Neural cell (in vitro differentiated cells): ENCODE results near the gene FOXO6. TPM values are rescaled to one million over a fixed set of nuclear protein-coding genes. Genes with fewer than 3 reads are reported as not detected.

Source experiments
- H2AFZ ChIP-seq: fragments of 200-600, 300-800 bp; sonication (generic), shearing (Covaris generic); 2 replicates; pipeline ENCODE4 v1.6.0; 2014; ENCODE audit warnings: low read depth, mild to moderate bottlenecking, antibody characterized with exemption, low read length, moderate library complexity
- H3F3A ChIP-seq: fragments of 200-600 bp; shearing (Covaris generic); 2 replicates; pipeline ENCODE4 v1.6.1; 2016; ENCODE audit warnings: mild to moderate bottlenecking, moderate library complexity, mixed read lengths, antibody characterized with exemption, low read length; ENCODE audit not compliant: insufficient read depth, poor library complexity, severe bottlenecking
- H3K27ac ChIP-seq: fragments of 200-600, 300-800 bp; sonication (generic), shearing (Covaris generic); 2 replicates; pipeline ENCODE4 v1.5.1; 2014; ENCODE audit warnings: mild to moderate bottlenecking, low read length, moderate library complexity
- H3K27me3 ChIP-seq: fragments of 300-800, 200-600 bp; sonication (generic), shearing (Covaris generic); 2 replicates; pipeline ENCODE4 v1.6.0; 2014; ENCODE audit warnings: mild to moderate bottlenecking, low read depth, low read length, moderate library complexity; ENCODE audit not compliant: insufficient read depth
- H3K36me3 ChIP-seq: fragments of 300-800, 200-600 bp; sonication (generic), shearing (Covaris generic); 2 replicates; pipeline ENCODE4 v1.5.1; 2014; ENCODE audit warnings: mild to moderate bottlenecking, antibody characterized with exemption, low read length, moderate library complexity; ENCODE audit not compliant: insufficient read depth
- H3K4me2 ChIP-seq: fragments of 300-800, 200-600 bp; sonication (generic), shearing (Covaris generic); 2 replicates; pipeline ENCODE4 v1.6.0; 2014; ENCODE audit warnings: mild to moderate bottlenecking, low read length
- H3K4me3 ChIP-seq: fragments of 300-800, 200-600 bp; sonication (generic), shearing (Covaris generic); 2 replicates; pipeline ENCODE4 v1.5.1; 2014; ENCODE audit warnings: mild to moderate bottlenecking, low read length, moderate library complexity
- H3K79me2 ChIP-seq: fragments of 200-600 bp; shearing (Covaris generic); replicated peaks from 2 replicates; pipeline ENCODE4 v1.6.0; 2014; ENCODE audit warnings: mild to moderate bottlenecking, low read length, moderate library complexity; ENCODE audit not compliant: insufficient read depth
- H3K9ac ChIP-seq: fragments of 300-800, 200-600 bp; sonication (generic), shearing (Covaris generic); 2 replicates; pipeline ENCODE4 v1.6.1; 2016; ENCODE audit warnings: mild to moderate bottlenecking, low read length, mixed read lengths
- H3K9me2 ChIP-seq: fragments of 200-600 bp; shearing (Covaris generic); 2 replicates; pipeline ENCODE4 v1.6.1; 2016; ENCODE audit warnings: mild to moderate bottlenecking, low read length, mixed read lengths; ENCODE audit not compliant: insufficient read depth
- H3K9me3 ChIP-seq: fragments of 200-600, 300-800 bp; sonication (generic), shearing (Covaris generic); 2 replicates; pipeline ENCODE4 v1.6.1; 2016; ENCODE audit warnings: mild to moderate bottlenecking, mixed run types, low read length, moderate library complexity, mixed read lengths
- H4K20me1 ChIP-seq: fragments of 200-600 bp; shearing (Covaris generic); 2 replicates; pipeline ENCODE4 v1.6.1; 2016; ENCODE audit warnings: mild to moderate bottlenecking, mixed run types; ENCODE audit not compliant: insufficient read depth
- EP300 ChIP-seq: fragments of 450-650 bp; conservative IDR thresholded peaks from 2 replicates; pipeline ENCODE4 v1.6.1; 2014; ENCODE audit warnings: antibody characterized with exemption, mild to moderate bottlenecking, moderate library complexity; ENCODE audit not compliant: poor library complexity, severe bottlenecking
- EZH2 ChIP-seq: fragments of 200-600, 300-800 bp; shearing (Covaris generic), sonication (generic); IDR thresholded peaks from 2 replicates; pipeline ENCODE4 v1.6.1; 2014; ENCODE audit warnings: antibody characterized with exemption, low read length, borderline replicate concordance, mild to moderate bottlenecking; ENCODE audit not compliant: insufficient read depth, poor library complexity, severe bottlenecking
- MXI1 ChIP-seq: fragments of 450-650 bp; conservative IDR thresholded peaks from 2 replicates; pipeline ENCODE4 v1.6.1; 2014; ENCODE audit warnings: antibody characterized with exemption, mild to moderate bottlenecking; ENCODE audit not compliant: poor library complexity, severe bottlenecking
- POLR2AphosphoS5 ChIP-seq: IDR thresholded peaks from 2 replicates; pipeline ENCODE4 v1.6.1; 2012
- RAD21 ChIP-seq: fragments of 450-650 bp; conservative IDR thresholded peaks from 2 replicates; pipeline ENCODE4 v1.6.1; 2014; ENCODE audit warnings: antibody characterized with exemption, mild to moderate bottlenecking, moderate library complexity
- SMC3 ChIP-seq: fragments of 450-650 bp; conservative IDR thresholded peaks from 2 replicates; pipeline ENCODE4 v1.6.1; 2014; ENCODE audit warnings: antibody characterized with exemption, mild to moderate bottlenecking, moderate library complexity; ENCODE audit not compliant: poor library complexity
- TAF1 ChIP-seq: IDR thresholded peaks from 2 replicates; pipeline ENCODE4 v1.6.1; 2012; ENCODE audit warnings: low read depth
- polyA plus RNA-seq: library from polyadenylated mRNA; depleted of rRNA; stranded (reverse); fragments of >200 nt; gene quantifications from 2 replicates; pipeline ENCODE4 v1.2.3, GENCODE V29; 2014
- TF ChIP-seq, protein P1 (sequence below): fragments of 450-650 bp; IDR thresholded peaks from 2 replicates; pipeline ENCODE4 v1.5.1; 2014; ENCODE audit warnings: antibody characterized with exemption, mild to moderate bottlenecking, moderate library complexity; ENCODE audit not compliant: poor library complexity, severe bottlenecking
- TF ChIP-seq, protein P2 (sequence below): IDR thresholded peaks from 2 replicates; pipeline ENCODE4 v1.6.1; 2012; ENCODE audit warnings: borderline replicate concordance

Gene FOXO6
- polyA plus RNA-seq, 1 donor from 2014 or later, result 0.59 TPM

- H2AFZ ChIP-seq, result no peak overlapping the region
- H3K9me3 ChIP-seq, result no peaks in the 10 kb centered on the region
- TF ChIP-seq SMC3 (no peak), EZH2 (no peak), EP300 (no peak), RAD21 (no peak), MXI1 (no peak)
- TF ChIP-seq, protein P1, sequence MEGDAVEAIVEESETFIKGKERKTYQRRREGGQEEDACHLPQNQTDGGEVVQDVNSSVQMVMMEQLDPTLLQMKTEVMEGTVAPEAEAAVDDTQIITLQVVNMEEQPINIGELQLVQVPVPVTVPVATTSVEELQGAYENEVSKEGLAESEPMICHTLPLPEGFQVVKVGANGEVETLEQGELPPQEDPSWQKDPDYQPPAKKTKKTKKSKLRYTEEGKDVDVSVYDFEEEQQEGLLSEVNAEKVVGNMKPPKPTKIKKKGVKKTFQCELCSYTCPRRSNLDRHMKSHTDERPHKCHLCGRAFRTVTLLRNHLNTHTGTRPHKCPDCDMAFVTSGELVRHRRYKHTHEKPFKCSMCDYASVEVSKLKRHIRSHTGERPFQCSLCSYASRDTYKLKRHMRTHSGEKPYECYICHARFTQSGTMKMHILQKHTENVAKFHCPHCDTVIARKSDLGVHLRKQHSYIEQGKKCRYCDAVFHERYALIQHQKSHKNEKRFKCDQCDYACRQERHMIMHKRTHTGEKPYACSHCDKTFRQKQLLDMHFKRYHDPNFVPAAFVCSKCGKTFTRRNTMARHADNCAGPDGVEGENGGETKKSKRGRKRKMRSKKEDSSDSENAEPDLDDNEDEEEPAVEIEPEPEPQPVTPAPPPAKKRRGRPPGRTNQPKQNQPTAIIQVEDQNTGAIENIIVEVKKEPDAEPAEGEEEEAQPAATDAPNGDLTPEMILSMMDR, result no peak
- TF ChIP-seq, protein P2, sequence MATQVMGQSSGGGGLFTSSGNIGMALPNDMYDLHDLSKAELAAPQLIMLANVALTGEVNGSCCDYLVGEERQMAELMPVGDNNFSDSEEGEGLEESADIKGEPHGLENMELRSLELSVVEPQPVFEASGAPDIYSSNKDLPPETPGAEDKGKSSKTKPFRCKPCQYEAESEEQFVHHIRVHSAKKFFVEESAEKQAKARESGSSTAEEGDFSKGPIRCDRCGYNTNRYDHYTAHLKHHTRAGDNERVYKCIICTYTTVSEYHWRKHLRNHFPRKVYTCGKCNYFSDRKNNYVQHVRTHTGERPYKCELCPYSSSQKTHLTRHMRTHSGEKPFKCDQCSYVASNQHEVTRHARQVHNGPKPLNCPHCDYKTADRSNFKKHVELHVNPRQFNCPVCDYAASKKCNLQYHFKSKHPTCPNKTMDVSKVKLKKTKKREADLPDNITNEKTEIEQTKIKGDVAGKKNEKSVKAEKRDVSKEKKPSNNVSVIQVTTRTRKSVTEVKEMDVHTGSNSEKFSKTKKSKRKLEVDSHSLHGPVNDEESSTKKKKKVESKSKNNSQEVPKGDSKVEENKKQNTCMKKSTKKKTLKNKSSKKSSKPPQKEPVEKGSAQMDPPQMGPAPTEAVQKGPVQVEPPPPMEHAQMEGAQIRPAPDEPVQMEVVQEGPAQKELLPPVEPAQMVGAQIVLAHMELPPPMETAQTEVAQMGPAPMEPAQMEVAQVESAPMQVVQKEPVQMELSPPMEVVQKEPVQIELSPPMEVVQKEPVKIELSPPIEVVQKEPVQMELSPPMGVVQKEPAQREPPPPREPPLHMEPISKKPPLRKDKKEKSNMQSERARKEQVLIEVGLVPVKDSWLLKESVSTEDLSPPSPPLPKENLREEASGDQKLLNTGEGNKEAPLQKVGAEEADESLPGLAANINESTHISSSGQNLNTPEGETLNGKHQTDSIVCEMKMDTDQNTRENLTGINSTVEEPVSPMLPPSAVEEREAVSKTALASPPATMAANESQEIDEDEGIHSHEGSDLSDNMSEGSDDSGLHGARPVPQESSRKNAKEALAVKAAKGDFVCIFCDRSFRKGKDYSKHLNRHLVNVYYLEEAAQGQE, result no peak
- no peak overlapping the region for H3K9ac ChIP-seq
- H3K4me3 ChIP-seq, result no peak overlapping the region
- H3F3A ChIP-seq, result no peaks in the 10 kb centered on the region
- no peaks in the 10 kb centered on the region for H4K20me1 ChIP-seq
- H3K4me2 ChIP-seq, result no peak overlapping the region
- no peaks in the 10 kb centered on the region for H3K27me3 ChIP-seq
- H3K27ac ChIP-seq, result no peak overlapping the region
- no peaks in the 10 kb centered on the region for H3K9me2 ChIP-seq
- H3K79me2 ChIP-seq, result no peaks in the 10 kb centered on the region
- H3K36me3 ChIP-seq, result no peaks in the 10 kb centered on the region
Measured at GRCh38 chr1:41355761-41356160, 5.5 kb upstream of the FOXO6 start.

- no peaks in the 10 kb centered on the region for H3K36me3 ChIP-seq
- peaks cover under 1% of the 10 kb centered on the region for H3K27me3 ChIP-seq
- TF ChIP-seq EZH2 (no peak), MXI1 (no peak), EP300 (no peak), TAF1 (no peak), SMC3 (no peak), RAD21 (no peak), POLR2AphosphoS5 (no peak)
- TF ChIP-seq, protein P2, result no peak
- TF ChIP-seq, protein P1, result no peak
- H3K79me2 ChIP-seq, result no peaks in the 10 kb centered on the region
- no peak overlapping the region for H3K27ac ChIP-seq
- H3K9me2 ChIP-seq, result no peaks in the 10 kb centered on the region
- no peak overlapping the region for H2AFZ ChIP-seq
- no peaks in the 10 kb centered on the region for H3K9me3 ChIP-seq
- H4K20me1 ChIP-seq, result no peaks in the 10 kb centered on the region
- no peak overlapping the region for H3K4me2 ChIP-seq
- H3K4me3 ChIP-seq, result no peak overlapping the region
- H3F3A ChIP-seq, result no peaks in the 10 kb centered on the region
- no peak overlapping the region for H3K9ac ChIP-seq
Measured at GRCh38 chr1:41356752-41357151, 4.5 kb upstream of the FOXO6 start.
